ENCODE results near the gene FBN1. TPM values are rescaled to one million over a fixed set of nuclear protein-coding genes. Genes with fewer than 3 reads are reported as not detected.

Gene FBN1
- total RNA-seq, 8 experiments from 2014 or later: 3.4 to 777 (median 10.1) TPM

DNA sequence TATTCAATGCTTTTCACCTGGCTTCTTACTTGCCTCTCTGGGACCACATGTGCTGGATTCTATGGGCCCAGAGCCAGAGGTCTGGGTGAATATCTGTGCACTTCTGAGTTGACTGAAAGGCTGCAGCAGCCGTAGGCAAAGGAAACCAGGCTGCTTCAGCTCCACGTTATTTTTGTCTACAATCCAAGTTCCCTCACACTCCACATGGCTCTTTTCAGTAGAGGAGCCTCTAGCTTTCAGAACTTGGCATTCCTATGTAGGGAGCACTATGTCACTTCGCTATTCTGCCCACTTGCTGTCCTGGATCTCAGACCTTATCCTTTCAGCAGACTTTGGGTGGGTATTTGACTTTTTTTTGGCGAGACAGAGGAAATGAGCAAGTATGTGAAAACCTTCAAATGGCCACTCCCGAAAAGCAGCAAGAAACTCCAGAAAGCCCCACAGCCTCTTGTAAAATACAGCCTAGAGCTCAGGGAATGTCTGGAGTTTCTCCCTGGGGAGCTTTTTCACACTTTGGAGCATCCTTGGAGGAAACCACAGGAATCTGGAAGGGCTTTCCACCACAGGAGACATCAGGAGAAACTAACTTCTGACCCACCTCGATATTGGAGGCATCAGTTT, 233.4 kb downstream of the FBN1 start:
- no peak overlapping the region for H3K4me3 ChIP-seq
- in situ Hi-C loops (cut with MboI; ENCODE audit: low pct_unique_long_range_greater_than_20kb in 2 of 9, low sequenced_read_pairs in 9 of 9, unreplicated experiment in 9 of 9): no loop called here
- no peak overlapping the region for H3K27ac ChIP-seq

DNA sequence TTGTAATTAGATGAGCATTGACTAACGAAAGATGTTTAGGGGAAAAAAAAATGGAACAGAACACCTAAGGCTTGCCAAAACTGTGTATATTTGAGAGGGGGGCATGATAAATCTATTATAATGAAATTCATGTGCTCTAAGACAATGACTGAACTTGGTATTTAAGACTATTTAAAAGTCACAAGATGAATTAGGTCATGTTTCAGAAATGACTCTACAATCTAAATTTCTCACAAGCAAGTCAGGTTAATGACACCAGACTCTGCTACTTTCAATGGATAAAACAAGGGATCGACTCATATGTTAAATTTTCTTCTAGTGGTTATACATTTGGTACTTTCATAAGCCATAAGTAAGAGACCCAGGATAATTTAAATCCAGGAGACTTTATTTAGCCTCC, 235.9 kb downstream of the FBN1 start:
- WGBS, 10 experiments: 6 to 100% (median 88%) methylated on average over 1 to 2 of the region's 2 CpGs; no CpG with 5 or more reads in 1 of the 10 experiments
- H3K4me1 ChIP-seq (replicated peaks in 1 of 2): peaks cover 5 to 7% of the 10 kb centered on the region in 2 donors
- no peak for ATAC-seq (replicated peaks in 6 of 8)
- H3K27ac ChIP-seq: no peak overlapping the region
- in situ Hi-C loops (cut with MboI; ENCODE audit: low pct_unique_long_range_greater_than_20kb in 2 of 9, low sequenced_read_pairs in 9 of 9, unreplicated experiment in 9 of 9): no loop called here
- H3K4me3 ChIP-seq: no peak overlapping the region

More for the DNA sequence above, 233.4 kb downstream of the FBN1 start:
- WGBS, 10 experiments: 18 to 98% (median 85%) methylated on average over 2 to 6 of the region's 6 CpGs; no CpG with 5 or more reads in 1 of the 10 experiments
- no peaks in the 10 kb centered on the region for H3K4me1 ChIP-seq (replicated peaks in 1 of 2)
- ATAC-seq (replicated peaks in 6 of 8): peak in 2 of 8 experiments; percentile 15 to 57

DNA sequence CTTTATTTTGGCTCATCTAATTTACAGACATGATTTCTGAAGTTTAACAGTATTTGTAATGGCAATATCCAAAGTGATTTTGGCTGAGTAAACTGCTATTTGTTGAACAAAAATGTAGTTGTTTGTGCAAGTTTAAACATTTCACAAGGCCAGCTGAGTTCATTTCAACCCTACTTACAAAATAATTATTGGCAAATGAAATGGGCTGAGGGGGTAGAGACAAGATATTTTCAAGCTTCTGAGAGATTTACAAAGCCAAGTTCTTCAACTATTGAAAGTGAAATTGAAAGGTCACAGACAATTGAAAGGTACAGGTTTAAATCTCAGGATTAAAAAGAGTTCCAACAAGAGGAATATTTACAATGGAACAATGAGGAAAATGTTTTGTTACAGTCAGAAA, 237.2 kb downstream of the FBN1 start:
- peaks cover 5 to 7% of the 10 kb centered on the region in 2 donors for H3K4me1 ChIP-seq (replicated peaks in 1 of 2)
- ATAC-seq (replicated peaks in 6 of 8): no peak
- in situ Hi-C loops (cut with MboI; ENCODE audit: low pct_unique_long_range_greater_than_20kb in 2 of 9, low sequenced_read_pairs in 9 of 9, unreplicated experiment in 9 of 9): no loop called here
- no peak overlapping the region for H3K4me3 ChIP-seq
- no peak overlapping the region for H3K27ac ChIP-seq

DNA sequence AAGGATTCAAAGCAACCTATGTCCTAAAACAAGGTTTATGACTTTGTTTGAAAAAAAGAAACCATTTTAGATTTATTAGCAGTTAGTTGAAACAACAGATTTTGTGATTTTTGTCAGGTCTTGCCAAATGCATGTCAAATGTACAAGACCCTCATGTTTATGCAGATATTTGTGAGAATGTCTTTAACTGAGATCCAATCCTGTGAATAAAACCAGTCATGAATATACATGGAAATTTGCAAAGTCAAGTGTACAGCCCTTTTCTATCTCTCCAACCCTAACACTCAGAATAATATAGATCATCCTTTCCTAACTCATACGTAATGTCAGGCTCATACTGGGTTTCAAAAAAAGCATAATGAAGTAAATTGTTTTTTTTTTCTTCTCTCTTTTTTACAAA, 237.9 kb downstream of the FBN1 start:
- peak in 1 of 8 experiments; percentile 51 for ATAC-seq (replicated peaks in 6 of 8)
- Histone ChIP-seq H3K4me1 (replicated peaks in 1 of 2) (peaks cover 5 to 7% of the 10 kb centered on the region in 2 donors), H3K27ac (no peak overlapping the region), H3K4me3 (no peak overlapping the region)
- 75 to 100% (median 100%) methylated on average over 1 of the region's 1 CpG; no CpG with 5 or more reads in 1 of the 10 experiments for WGBS, 10 experiments
- in situ Hi-C loops (cut with MboI; ENCODE audit: low pct_unique_long_range_greater_than_20kb in 2 of 9, low sequenced_read_pairs in 9 of 9, unreplicated experiment in 9 of 9): no loop called here

DNA sequence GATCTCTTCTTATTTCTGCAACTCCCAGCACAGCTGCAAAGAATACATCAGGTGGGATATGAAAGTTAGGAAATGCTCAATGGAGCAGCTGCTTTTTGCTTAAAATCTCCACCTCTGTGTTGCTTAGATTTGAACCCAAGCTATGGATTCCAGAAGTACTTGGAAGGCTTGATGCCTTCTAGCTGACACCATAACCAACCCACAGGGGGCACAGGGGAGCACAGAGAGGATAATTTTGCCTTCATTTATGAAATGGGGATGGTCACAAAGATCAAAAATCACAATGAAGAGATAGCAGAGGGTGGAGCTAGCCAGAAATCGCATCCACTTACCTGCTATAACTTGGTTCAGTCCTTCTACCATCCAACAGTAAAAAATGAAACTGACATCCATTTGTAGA, 238.6 kb downstream of the FBN1 start:
- Histone ChIP-seq H3K27ac (no peak overlapping the region), H3K4me1 (replicated peaks in 1 of 2) (peaks cover 5 to 7% of the 10 kb centered on the region in 2 donors), H3K4me3 (no peak overlapping the region)
- in situ Hi-C loops (cut with MboI; ENCODE audit: low pct_unique_long_range_greater_than_20kb in 2 of 9, low sequenced_read_pairs in 9 of 9, unreplicated experiment in 9 of 9): no loop called here
- WGBS, 10 experiments: 88 to 100% (median 100%) methylated on average over 1 of the region's 1 CpG; no CpG with 5 or more reads in 5 of the 10 experiments
- ATAC-seq (replicated peaks in 6 of 8): no peak

DNA sequence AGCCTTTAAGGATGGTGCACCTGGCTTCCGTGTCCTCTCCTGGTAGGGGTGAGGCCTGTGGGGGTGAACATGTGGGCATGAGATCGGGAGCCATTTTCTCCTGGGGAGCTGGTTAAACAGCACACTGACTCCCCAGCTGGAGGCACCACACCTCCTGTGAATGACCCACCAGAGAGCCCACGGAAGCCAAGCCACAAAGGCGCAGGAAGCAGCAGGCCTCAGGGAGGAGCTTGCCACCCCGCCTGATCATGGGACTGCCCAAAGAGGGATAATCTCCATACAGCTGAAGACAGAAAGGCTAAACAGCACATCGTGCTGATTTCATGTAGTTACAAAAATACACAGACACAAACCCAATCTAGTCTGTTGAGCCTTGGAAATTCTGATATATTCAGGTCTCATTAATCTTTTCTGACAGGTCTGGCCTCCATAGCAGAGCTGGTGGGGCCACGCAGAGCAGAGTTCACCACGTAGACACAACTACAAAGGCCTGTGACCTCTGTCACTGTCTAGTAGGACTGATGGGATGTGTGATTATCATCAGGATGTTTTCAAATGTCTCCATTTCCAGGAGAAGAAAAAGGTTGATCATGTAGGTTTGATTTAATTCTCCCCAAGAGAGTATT, 239.1 kb downstream of the FBN1 start:
- Histone ChIP-seq H3K4me1 (replicated peaks in 1 of 2) (peaks cover 5 to 7% of the 10 kb centered on the region in 2 donors), H3K4me3 (no peak overlapping the region), H3K27ac (no peak overlapping the region)
- peak in 6 of 8 experiments; percentile 9 to 95 (median 62) for ATAC-seq (replicated peaks in 6 of 8)
- in situ Hi-C loops (cut with MboI; ENCODE audit: low pct_unique_long_range_greater_than_20kb in 2 of 9, low sequenced_read_pairs in 9 of 9, unreplicated experiment in 9 of 9): no loop called here
- 0 to 92% (median 80%) methylated on average over 1 to 5 of the region's 8 CpGs; no CpG with 5 or more reads in 1 of the 10 experiments for WGBS, 10 experiments

DNA sequence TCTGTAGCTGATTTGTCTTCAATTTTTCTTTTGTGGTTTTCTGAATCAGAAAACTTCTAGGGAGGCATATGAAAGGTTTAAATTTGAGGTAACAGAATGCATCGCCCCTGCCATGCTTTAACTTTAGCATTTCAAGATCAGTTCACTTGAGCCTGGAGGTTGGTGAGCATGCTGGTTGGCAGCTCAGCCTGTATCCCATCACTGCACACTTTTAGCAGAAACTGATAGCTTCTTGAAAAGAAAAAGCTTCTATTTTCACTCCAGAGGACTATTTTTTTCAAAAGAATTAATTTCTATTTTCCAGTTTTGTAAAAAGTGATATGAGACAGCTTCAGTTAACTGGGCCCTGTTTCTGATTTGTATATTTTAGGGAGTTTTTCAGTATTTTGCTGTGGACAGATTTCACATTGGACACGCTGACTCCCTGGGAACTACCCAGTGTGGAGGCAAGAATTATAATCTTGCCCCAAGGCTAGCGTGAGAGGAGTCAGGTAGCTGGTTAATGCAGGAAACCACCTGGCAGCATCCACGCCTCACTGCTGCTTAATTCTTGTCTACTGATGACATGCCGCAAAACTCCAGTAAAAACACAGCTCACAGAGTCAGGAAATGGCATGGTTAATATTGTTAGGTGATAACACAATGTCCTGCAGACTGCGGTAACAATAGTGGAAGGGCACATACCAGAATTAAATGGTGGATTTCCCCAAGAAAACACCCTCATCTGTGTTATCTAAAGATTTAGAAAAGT, 242.9 kb downstream of the FBN1 start:
- H3K27ac ChIP-seq: no peak overlapping the region
- in situ Hi-C loops (cut with MboI; ENCODE audit: low pct_unique_long_range_greater_than_20kb in 2 of 9, low sequenced_read_pairs in 9 of 9, unreplicated experiment in 9 of 9): no loop called here
- no peak overlapping the region for H3K4me3 ChIP-seq
- ATAC-seq (replicated peaks in 6 of 8): no peak
- 78 to 100% (median 95%) methylated on average over 1 to 6 of the region's 6 CpGs for WGBS, 10 experiments
- peaks cover 5 to 7% of the 10 kb centered on the region in 2 donors for H3K4me1 ChIP-seq (replicated peaks in 1 of 2)

DNA sequence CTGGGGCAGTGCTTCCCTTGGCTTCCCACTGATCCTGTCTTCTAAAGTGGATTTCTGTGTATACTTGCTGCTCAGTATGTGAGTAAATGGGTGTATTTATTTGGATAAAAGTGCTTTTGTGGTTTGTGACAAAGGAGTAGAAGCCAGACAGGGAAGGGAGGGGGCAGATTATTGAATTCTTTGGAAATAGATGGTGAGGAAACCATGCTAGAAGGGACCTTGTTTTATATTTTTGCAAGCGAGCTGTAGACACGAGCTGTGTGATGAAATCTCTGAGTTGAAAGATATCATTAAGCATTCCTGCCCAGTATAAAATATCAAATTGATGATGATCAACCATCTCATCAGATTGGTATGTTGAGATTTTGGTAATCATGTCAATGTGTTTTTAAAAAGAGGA, 245.4 kb downstream of the FBN1 start:
- in situ Hi-C loops (cut with MboI; ENCODE audit: low pct_unique_long_range_greater_than_20kb in 2 of 9, low sequenced_read_pairs in 9 of 9, unreplicated experiment in 9 of 9): no loop called here
- no peak for ATAC-seq (replicated peaks in 6 of 8)
- 15 to 100% (median 74%) methylated on average over 1 to 2 of the region's 2 CpGs; no CpG with 5 or more reads in 2 of the 10 experiments for WGBS, 10 experiments
- Histone ChIP-seq H3K27ac (no peak overlapping the region), H3K4me1 (replicated peaks in 1 of 2) (peaks cover 0 to 7% of the 10 kb centered on the region in 2 donors), H3K4me3 (no peak overlapping the region)

DNA sequence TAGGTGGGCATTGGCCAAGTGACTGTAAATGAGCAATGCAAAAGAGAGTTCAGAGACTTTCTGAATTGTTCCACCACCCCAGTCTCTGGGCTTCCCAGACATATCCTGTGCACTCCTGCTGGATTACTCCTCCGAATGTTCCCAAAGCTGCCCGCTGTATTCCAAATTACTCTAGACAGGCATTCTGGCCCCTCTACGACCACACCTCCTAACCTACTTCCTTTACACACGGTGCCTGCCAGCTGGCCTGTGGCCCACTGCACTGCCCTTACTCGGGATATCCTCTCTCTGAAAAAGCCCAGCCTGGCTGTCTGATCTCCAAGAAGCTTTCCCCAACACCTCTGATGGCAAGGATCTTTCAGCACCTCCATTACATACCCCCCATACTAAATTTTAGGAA, 247.7 kb downstream of the FBN1 start:
- no peak for ATAC-seq (replicated peaks in 6 of 8)
- Histone ChIP-seq H3K27ac (no peak overlapping the region), H3K4me3 (no peak overlapping the region), H3K4me1 (replicated peaks in 1 of 2) (peaks cover 0 to 7% of the 10 kb centered on the region in 2 donors)
- WGBS, 10 experiments: 12 to 100% (median 78%) methylated on average over 1 to 5 of the region's 5 CpGs; no CpG with 5 or more reads in 4 of the 10 experiments
- in situ Hi-C loops (cut with MboI; ENCODE audit: low pct_unique_long_range_greater_than_20kb in 2 of 9, low sequenced_read_pairs in 9 of 9, unreplicated experiment in 9 of 9): no loop called here

DNA sequence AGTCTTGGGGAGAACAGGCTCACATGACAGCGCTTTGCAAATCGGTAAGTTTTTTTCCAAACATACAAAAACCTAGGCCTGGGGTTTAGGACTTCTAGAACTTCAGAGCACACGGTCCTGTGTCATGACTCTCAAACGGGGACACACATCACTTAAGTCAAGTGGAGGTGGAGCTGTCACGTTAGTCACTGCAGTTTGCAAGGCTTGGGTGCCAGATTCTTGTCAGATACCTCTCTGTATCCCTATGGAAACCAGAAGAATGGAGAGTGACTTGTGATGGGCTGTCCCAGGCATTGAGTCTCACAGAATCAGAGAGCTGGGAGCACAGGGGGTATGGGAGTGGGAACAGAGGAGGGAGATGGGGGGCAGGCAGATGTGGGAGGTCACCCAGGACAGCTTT, 249.5 kb downstream of the FBN1 start:
- Histone ChIP-seq H3K4me1 (replicated peaks in 1 of 2) (peaks cover 0 to 7% of the 10 kb centered on the region in 2 donors), H3K4me3 (no peak overlapping the region), H3K27ac (no peak overlapping the region)
- ATAC-seq (replicated peaks in 6 of 8): peak in 3 of 8 experiments; percentile 28 to 68 (median 32)
- WGBS, 10 experiments: 0 to 90% (median 12%) methylated on average over 1 to 4 of the region's 5 CpGs; no CpG with 5 or more reads in 6 of the 10 experiments
- in situ Hi-C loops (cut with MboI; ENCODE audit: low pct_unique_long_range_greater_than_20kb in 2 of 9, low sequenced_read_pairs in 9 of 9, unreplicated experiment in 9 of 9): no loop called here

DNA sequence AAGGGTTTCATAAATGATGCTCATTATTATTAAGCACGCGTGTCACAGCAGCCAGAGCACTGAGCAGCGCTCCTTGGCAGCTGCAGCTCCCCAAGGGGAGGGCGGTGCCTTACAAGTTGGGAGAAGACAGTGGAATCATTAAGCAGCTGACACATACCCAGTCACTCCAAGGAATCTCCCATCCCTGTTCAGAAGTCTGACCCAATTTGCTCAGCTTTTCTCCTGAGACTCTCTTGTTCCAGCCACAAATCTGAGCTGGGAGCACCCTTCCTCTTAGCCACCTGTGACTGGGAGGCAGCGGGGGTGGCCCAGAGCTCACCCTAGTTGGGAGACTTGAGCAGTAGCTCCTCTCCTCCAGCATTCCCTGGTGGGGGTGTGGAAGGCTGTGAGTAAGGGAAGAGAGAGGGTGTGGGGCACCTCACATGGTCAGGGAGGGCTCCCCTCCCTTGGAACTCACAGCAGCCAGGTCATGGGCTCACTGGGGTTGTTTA, 249.9 kb downstream of the FBN1 start:
- WGBS, 10 experiments: 0 to 89% (median 87%) methylated on average over 3 to 5 of the region's 5 CpGs; no CpG with 5 or more reads in 6 of the 10 experiments
- no peak overlapping the region for H3K27ac ChIP-seq
- H3K4me3 ChIP-seq: no peak overlapping the region
- in situ Hi-C loops (cut with MboI; ENCODE audit: low pct_unique_long_range_greater_than_20kb in 2 of 9, low sequenced_read_pairs in 9 of 9, unreplicated experiment in 9 of 9): no loop called here
- peak in 6 of 8 experiments; percentile 10 to 92 (median 58) for ATAC-seq (replicated peaks in 6 of 8)
- peaks cover 0 to 7% of the 10 kb centered on the region in 2 donors for H3K4me1 ChIP-seq (replicated peaks in 1 of 2)

DNA sequence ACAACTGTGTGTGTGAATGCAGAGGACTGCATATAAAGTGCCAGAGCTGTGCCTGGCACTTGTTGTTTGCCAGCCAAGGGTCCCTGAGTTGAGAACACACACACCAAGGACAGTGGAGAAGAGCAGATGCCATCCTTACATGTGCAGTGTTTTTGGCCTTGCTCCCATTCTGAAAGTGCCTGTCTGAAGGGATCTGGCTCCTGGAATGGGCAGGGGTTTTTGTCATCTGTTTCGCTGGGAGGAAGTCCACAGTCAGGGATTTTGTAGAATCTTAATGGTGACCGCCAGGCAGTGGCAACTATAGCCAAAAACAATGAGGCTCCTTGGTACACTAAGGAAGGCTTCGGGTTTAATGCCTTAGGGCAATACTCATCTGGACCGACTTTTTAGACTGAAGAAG, 250.5 kb downstream of the FBN1 start:
- 13 to 100% (median 64%) methylated on average over 1 to 4 of the region's 4 CpGs; no CpG with 5 or more reads in 3 of the 10 experiments for WGBS, 10 experiments
- in situ Hi-C loops (cut with MboI; ENCODE audit: low pct_unique_long_range_greater_than_20kb in 2 of 9, low sequenced_read_pairs in 9 of 9, unreplicated experiment in 9 of 9): no loop called here
- Histone ChIP-seq H3K4me1 (replicated peaks in 1 of 2) (peaks cover 0 to 7% of the 10 kb centered on the region in 2 donors), H3K4me3 (no peak overlapping the region), H3K27ac (no peak overlapping the region)
- peak in 1 of 8 experiments; percentile 6 for ATAC-seq (replicated peaks in 6 of 8)

All from motor neuron (in vitro differentiated cells).